AG04449 (cell line): ENCODE results near the gene HMX1.

ENCODE experiments used
- CTCF ChIA-PET: fragments of 350-600 bp; formaldehyde crosslinking; extraction: SDS; loops from one replicate; lab custom pipeline; 2021; ENCODE audit warnings: antibody characterized with exemption; lab: Yijun Ruan, JAX
- POLR2A ChIA-PET: fragments of 400-600, 350-600 bp; formaldehyde crosslinking; extraction: SDS; loops from one replicate; lab custom pipeline; 2020; ENCODE audit warnings: antibody characterized with exemption, inconsistent platforms; lab: Yijun Ruan, JAX
- DNase-seq: peaks from one replicate; pipeline ENCODE4 v3.0.0-alpha.2; 2010; ENCODE audit warnings: low read depth, low spot score
- H3K4me3 ChIP-seq: 2 replicates; pipeline ENCODE4 v1.5.1; 2011; ENCODE audit warnings: low read depth, mild to moderate bottlenecking, control low read depth, low read length
- TF ChIP-seq, protein P1 (sequence below): IDR thresholded peaks from one replicate; pipeline ENCODE4 v1.5.1; 2011; ENCODE audit warnings: mild to moderate bottlenecking, moderate library complexity, low read length, control low read depth, inconsistent platforms; ENCODE audit not compliant: insufficient read depth; ENCODE audit errors: missing control alignments

Gene HMX1

GRCh38 chr4:8849266-8850073 is 22.2 kb downstream of the HMX1 start:
- DNase-seq, result no peak
- CTCF ChIA-PET, result no interaction called here
- TF ChIP-seq, protein P1, sequence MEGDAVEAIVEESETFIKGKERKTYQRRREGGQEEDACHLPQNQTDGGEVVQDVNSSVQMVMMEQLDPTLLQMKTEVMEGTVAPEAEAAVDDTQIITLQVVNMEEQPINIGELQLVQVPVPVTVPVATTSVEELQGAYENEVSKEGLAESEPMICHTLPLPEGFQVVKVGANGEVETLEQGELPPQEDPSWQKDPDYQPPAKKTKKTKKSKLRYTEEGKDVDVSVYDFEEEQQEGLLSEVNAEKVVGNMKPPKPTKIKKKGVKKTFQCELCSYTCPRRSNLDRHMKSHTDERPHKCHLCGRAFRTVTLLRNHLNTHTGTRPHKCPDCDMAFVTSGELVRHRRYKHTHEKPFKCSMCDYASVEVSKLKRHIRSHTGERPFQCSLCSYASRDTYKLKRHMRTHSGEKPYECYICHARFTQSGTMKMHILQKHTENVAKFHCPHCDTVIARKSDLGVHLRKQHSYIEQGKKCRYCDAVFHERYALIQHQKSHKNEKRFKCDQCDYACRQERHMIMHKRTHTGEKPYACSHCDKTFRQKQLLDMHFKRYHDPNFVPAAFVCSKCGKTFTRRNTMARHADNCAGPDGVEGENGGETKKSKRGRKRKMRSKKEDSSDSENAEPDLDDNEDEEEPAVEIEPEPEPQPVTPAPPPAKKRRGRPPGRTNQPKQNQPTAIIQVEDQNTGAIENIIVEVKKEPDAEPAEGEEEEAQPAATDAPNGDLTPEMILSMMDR, result no peak
- POLR2A ChIA-PET, result no interaction called here
- no peak overlapping the region for H3K4me3 ChIP-seq

DNA sequence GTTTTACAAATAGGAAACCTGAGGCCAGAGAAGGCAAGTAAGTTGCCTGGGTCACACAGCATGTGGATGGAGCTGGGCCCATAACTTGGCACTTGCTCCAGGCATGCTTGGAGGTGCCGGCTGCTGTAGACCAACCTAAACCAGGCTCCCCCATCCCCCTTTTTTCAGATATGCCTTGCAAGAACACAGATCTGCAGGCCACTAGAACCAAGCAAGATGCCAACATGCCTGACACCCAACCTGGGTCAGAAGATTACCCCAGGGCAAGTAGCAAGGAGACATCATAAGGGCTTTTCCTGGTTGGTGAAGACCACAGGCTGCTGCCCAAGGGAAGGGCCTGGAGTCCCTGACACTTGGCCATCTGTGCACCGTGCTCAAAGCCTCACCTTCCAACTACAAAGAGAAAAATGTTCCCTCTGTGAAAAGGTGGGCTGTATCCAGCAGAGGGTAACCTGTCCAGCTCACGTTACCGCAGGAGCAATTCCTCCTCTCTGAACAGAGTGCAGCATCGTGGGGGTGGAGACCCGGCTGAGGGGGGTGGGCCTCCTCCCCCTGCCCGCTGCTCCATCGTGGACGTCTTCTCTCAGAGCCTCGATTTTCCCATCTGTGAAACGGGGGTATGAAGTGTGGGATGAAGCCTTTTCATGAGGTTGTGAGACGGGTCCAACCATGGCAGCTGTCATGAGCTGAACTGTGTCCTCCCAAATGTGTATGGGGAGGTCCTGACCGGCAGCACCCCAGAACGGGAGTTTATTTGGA is 23.0 kb downstream of the HMX1 start:
- TF ChIP-seq, protein P1, result no peak
- CTCF ChIA-PET, result no interaction called here
- no peak for DNase-seq
- no peak overlapping the region for H3K4me3 ChIP-seq
- POLR2A ChIA-PET, result no interaction called here

DNA sequence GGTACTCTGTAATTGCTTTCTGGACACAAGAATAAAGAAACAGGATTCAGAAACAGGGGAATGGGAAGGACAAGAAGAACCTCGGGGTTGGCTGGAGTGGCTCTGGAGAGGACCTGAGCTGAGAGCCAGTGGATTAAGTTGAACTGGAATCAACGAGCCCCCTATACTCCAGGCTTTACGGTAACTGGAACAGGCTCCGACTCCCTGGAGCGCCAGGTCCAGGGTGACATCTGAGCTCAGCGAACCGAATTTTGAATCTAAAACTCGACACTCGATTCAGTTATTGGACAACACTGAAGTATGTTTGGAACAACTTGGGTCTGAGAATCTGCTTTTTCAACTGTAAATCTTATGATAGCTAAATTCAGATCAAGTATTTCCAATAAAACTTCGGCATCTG is 23.9 kb downstream of the HMX1 start:
- POLR2A ChIA-PET, result no interaction called here
- DNase-seq, result no peak

GRCh38 chr4:8847331-8847730 is 24.3 kb downstream of the HMX1 start:
- TF ChIP-seq, protein P1, result no peak
- no peak overlapping the region for H3K4me3 ChIP-seq
- CTCF ChIA-PET, result no interaction called here
- no peak for DNase-seq
- POLR2A ChIA-PET, result no interaction called here

More for the DNA sequence above, 23.9 kb downstream of the HMX1 start:
- TF ChIP-seq, protein P1, result no peak
- CTCF ChIA-PET, result no interaction called here
- no peak overlapping the region for H3K4me3 ChIP-seq

DNA sequence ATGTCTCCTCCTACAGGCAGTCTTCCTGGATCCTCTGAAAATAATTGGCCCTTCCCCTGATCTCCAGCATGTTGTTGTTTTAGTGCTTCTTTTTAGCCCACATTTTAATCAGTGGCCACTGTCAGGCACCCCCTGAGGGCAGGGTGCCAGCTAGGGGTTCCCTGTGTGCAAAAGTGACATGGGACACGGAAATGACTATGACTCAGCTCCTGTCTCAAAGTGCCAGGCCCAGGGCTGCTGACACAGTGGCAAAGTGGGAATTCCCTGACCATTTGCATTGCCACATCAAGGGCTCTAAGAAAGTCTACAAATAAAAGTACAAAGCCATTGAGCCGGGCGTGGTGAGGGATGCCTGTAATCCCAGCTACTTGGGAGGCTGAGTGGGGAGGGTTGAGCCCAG is 24.8 kb downstream of the HMX1 start:
- TF ChIP-seq, protein P1, result no peak
- no peak overlapping the region for H3K4me3 ChIP-seq
- ChIA-PET POLR2A (no interaction called here), CTCF (no interaction called here)
- no peak for DNase-seq

DNA sequence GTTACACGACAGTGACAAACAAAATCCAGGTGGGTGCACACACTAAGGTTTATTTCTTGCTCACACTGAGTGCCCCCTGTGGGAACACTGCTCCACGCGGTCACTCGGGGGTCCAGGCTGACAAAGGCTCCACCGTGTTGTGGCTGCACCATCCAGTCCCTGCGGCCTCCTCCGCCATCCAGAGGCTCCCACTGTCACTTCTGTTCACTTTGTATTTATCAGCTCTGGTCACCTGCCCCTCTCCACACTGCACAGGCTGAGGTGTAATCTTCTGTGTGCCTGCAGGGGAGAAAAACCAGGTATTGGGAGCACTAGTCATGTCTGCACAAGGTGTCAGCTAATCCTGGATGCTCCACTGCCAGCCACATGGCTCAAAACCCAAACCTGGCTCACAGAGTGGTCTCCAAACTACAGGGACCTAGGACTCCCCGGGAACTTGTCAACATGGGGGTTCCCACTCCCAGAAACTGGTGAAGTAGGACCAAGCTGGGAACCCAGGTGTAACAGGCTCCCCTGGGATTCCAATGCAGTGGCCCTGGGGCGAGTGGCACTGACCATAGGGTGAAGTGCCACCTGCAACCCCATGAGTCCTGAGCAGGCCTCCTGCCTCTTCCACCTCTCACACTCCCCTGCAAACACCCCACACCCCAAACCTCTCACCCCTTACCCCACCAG is 25.5 kb downstream of the HMX1 start:
- ChIA-PET CTCF (no interaction called here), POLR2A (no interaction called here)
- H3K4me3 ChIP-seq, result no peak overlapping the region
- TF ChIP-seq, protein P1, result no peak
- no peak for DNase-seq
